ENCODE results near the gene ADRB2.

ADRB2 gene

DNA sequence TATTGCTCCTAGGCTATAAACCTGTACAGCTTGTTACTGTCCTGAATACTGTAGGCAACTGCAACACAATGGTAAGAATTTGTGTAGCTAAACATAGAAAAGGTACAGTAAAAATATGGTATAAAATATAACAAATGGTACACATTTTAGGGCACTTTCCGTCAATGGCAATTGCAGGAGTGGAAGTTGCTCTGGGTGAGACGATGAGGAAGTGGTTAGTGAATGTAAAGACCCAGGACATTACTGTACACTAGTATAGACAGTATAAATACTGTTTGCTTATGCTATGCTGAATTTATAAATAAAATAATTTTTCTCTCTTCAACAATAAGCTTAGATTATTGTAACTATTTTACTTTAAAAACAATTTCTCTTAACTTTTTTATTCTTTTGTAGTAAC, 15.6 kb upstream of the ADRB2 start:
- TF ChIP-seq POLR2A (IDR thresholded peaks at IDR 0.05; ENCODE audit: low read depth, low read length), result no peak
- FAIRE-seq, result no peak
- no peak for DNase-seq (ENCODE audit: insufficient read length, low spot score)

DNA sequence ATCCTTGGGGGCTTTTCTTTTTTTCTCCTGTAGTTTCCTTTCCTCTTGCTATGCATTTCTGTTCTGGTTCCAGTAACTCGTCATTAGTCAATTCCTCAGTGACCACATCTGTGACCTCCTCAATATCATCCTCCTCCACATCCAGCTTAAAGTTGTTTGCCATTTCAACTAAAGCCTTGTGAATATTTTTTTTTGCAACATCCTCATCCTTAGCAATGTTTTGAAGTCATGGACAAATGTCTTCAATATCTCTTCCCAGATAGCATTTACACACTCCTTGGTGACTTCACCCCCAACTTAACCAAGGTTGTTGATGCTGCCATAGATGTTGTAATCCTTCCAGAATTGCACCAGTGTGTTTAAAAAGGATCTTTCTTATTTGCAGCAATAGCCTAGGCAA, 14.7 kb upstream of the ADRB2 start:
- FAIRE-seq, result no peak
- TF ChIP-seq POLR2A (IDR thresholded peaks at IDR 0.05; ENCODE audit: low read depth, low read length), result no peak
- DNase-seq (ENCODE audit: insufficient read length, low spot score), result no peak

DNA sequence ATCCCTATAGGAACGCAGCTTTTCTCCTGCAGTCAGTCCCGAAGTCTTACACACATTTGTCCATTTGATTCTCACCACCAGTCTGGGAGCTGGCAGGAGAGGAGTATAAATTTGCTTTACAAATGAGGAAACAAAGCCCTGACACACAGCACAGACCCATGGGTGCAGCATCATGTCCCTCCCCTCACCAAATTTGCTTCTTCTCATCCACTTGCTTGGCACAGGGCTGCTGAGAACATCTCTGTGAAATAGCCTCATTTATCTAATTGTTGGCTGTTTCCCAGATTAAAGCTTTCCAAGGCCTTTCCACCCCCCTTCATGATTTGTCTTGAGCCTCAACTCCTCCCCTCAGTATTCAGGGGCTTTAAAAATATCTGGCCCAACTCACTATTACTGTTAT, 11.3 kb upstream of the ADRB2 start:
- FAIRE-seq (no peak), DNase-seq (ENCODE audit: insufficient read length, low spot score) (no peak)
- no peak for TF ChIP-seq POLR2A (IDR thresholded peaks at IDR 0.05; ENCODE audit: low read depth, low read length)

DNA sequence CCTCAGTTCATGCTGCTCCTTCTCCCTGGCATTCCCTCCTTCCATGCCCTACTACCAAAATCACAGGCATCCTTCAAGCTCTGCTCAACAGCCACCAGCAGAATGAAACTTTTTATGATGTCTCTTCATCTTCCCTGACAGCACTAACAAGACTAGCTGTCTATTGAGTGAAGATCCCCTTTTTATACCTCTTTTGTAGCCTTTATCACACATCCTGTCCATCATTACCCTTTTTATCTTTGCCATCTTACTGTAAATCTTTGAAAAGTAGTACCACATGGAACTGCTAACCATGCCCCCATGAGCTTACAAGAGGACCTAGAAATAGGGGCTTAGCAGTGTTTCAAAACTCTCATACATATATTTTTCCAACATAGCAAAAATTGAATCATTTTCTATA, 10.8 kb upstream of the ADRB2 start:
- DNase-seq (ENCODE audit: insufficient read length, low spot score) (no peak), FAIRE-seq (no peak)
- no peak for TF ChIP-seq POLR2A (IDR thresholded peaks at IDR 0.05; ENCODE audit: low read depth, low read length)

DNA sequence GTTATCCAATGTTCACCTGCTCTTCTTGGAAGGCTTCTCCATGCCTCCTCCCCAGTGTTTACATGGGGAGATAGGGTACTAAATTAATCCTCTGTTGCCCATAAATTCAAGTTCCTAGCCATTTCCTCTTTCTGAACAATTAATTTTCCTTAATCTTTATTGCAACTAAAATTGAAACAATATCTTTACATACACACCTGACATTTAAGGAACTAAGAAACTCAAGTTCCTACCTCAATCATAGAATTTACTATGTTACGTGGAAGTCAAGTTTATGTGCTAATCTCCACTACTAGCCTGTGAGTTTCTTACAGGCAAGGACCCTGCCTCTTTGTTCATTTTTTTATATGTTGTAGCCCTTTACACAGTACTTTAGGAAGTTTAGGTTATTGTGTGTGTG, 10.1 kb upstream of the ADRB2 start:
- DNase-seq (ENCODE audit: insufficient read length, low spot score) (no peak), FAIRE-seq (no peak)
- no peak for TF ChIP-seq POLR2A (IDR thresholded peaks at IDR 0.05; ENCODE audit: low read depth, low read length)

GRCh38 chr5:148816782-148817181, 9.6 kb upstream of the ADRB2 start:
- no peak for FAIRE-seq
- TF ChIP-seq POLR2A (IDR thresholded peaks at IDR 0.05; ENCODE audit: low read depth, low read length), result no peak
- no peak for DNase-seq (ENCODE audit: insufficient read length, low spot score)

- TF ChIP-seq POLR2A (IDR thresholded peaks at IDR 0.05; ENCODE audit: low read depth, low read length), result no peak
- DNase-seq (ENCODE audit: insufficient read length, low spot score) (no peak), FAIRE-seq (no peak)
Observed at GRCh38 chr5:148817606-148818005, 8.8 kb upstream of the ADRB2 start.

DNA sequence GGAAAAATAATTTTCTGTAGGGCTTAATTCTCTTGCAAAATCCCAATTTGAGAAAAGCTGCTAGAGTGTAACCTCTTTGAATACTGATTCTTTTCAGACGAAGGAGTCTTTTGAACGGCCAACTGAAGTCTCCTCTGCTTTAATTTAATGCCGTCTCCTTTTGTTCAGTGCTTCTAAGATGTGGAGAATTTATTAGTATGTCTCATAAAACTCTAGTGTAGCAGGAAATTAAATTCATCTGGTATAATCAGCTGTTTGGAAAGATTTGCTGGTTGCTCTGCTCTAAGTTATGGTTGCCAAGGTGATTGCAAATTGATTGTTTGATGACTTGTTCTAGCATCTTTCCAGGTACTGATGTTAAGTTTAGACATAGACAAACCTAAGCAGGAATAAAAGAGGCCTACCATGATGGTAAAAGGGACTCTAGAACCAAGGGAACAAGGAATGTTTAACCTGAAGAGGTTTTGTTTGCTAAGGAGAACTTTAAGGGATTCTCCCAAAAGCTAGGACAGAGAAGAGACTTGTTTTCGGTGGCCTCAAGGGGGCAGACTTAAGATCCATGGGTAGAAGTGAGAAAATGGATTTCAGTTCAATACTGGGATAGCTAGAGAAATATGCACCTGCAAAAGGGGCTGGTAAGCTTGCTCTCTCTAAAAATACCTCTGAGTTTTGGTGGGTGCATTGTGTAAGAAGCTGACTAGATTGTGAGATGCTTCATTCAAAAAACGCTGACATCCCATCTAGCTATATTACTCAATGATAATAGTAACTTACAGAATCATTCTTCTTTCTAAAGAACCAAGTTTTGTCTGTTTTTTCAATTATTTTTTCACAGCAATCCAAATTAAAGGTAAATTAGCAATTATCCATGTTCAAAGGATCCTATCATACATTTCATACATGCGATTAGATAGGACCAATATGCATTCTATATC, 5.7 kb upstream of the ADRB2 start:
- TF ChIP-seq POLR2A (IDR thresholded peaks at IDR 0.05; ENCODE audit: low read depth, low read length), result no peak
- DNase-seq (ENCODE audit: insufficient read length, low spot score), result no peak
- FAIRE-seq, result peak; percentile 30

DNA sequence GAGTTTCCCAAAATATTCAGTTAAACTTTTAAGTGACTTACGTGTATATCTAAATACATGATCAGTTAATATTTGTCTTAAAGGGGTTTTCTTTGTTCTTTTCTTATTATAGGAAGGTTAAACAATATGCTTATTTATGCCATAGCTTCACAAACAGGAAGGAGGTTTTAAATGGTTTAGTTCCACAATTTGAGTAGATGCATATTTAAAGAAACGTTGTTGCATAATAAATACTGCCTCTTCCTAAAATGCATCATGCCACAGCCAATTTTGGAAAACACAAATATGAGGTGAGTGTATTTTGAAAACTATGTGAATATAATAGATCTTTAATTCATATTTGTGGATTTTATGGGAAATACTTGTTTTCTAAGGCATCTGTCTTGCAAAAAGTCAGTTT, 2.5 kb upstream of the ADRB2 start:
- FAIRE-seq, result no peak

DNA sequence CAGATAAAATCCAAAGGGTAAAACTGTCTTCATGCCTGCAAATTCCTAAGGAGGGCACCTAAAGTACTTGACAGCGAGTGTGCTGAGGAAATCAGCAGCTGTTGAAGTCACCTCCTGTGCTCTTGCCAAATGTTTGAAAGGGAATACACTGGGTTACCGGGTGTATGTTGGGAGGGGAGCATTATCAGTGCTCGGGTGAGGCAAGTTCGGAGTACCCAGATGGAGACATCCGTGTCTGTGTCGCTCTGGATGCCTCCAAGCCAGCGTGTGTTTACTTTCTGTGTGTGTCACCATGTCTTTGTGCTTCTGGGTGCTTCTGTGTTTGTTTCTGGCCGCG, 727 bp upstream of the ADRB2 start:
- FAIRE-seq (no peak), DNase-seq (ENCODE audit: insufficient read length, low spot score) (no peak)
- TF ChIP-seq POLR2A (IDR thresholded peaks at IDR 0.05; ENCODE audit: low read depth, low read length), result no peak

More for the DNA sequence above, 2.5 kb upstream of the ADRB2 start:
- no peak for DNase-seq (ENCODE audit: insufficient read length, low spot score)
- no peak for TF ChIP-seq POLR2A (IDR thresholded peaks at IDR 0.05; ENCODE audit: low read depth, low read length)

DNA sequence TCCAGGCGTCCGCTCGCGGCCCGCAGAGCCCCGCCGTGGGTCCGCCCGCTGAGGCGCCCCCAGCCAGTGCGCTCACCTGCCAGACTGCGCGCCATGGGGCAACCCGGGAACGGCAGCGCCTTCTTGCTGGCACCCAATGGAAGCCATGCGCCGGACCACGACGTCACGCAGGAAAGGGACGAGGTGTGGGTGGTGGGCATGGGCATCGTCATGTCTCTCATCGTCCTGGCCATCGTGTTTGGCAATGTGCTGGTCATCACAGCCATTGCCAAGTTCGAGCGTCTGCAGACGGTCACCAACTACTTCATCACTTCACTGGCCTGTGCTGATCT, 294 bp downstream of the ADRB2 start:
- FAIRE-seq (no peak), DNase-seq (ENCODE audit: insufficient read length, low spot score) (no peak)
- no peak for TF ChIP-seq POLR2A (IDR thresholded peaks at IDR 0.05; ENCODE audit: low read depth, low read length)

DNA sequence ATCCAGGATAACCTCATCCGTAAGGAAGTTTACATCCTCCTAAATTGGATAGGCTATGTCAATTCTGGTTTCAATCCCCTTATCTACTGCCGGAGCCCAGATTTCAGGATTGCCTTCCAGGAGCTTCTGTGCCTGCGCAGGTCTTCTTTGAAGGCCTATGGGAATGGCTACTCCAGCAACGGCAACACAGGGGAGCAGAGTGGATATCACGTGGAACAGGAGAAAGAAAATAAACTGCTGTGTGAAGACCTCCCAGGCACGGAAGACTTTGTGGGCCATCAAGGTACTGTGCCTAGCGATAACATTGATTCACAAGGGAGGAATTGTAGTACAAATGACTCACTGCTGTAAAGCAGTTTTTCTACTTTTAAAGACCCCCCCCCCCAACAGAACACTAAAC, 1.3 kb downstream of the ADRB2 start:
- DNase-seq (ENCODE audit: insufficient read length, low spot score) (no peak), FAIRE-seq (no peak)
- TF ChIP-seq POLR2A (IDR thresholded peaks at IDR 0.05; ENCODE audit: low read depth, low read length), result no peak

DNA sequence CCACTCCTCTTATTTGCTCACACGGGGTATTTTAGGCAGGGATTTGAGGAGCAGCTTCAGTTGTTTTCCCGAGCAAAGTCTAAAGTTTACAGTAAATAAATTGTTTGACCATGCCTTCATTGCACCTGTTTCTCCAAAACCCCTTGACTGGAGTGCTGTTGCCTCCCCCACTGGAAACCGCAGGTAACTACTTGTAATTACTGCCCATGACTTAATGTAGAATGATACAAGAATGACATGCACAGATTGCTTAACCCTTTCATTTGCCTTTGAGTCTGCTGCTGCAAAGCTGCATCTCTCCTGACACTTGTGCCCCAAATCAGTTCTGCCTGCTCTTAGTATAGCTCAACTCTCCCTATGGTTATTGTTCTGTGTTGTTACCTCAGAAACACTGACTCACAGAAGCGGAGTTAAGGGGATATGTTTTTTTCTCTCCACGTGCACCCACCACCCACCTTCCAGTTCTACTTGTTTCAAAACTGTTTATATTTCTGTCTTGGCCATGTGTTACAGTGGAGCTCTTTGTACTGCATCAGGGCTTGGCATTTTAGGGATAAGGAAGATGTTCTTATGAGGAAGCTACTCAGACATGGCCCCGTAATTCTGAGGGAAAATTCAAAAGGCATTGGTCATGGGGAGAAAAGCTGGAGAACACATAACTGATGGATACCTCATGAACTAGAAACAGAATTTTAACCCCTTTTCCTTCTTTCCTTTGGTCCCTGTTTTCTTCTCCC, 2.3 kb downstream of the ADRB2 start:
- TF ChIP-seq POLR2A (IDR thresholded peaks at IDR 0.05; ENCODE audit: low read depth, low read length), result no peak
- DNase-seq (ENCODE audit: insufficient read length, low spot score), result no peak
- FAIRE-seq, result no peak

DNA sequence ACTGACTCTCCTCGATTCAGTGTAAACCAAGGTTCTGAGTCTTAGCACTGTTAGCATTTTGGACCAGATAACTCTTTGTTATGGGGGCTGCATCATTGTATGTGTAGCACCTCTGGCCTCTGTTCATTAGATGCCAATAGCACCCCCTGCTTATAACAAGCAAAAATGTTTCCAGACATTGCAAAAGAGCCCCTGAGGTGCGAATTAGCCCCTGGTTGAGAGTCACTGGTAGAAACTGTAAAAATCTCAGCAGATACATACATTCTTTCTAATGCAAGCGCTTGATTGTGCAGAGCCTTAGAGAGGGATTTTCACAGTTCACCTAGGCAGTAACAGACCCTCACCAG, 2.8 kb downstream of the ADRB2 start:
- TF ChIP-seq POLR2A (IDR thresholded peaks at IDR 0.05; ENCODE audit: low read depth, low read length), result no peak
- no peak for FAIRE-seq
- DNase-seq (ENCODE audit: insufficient read length, low spot score), result no peak

GRCh38 chr5:148829734-148830133, 3.3 kb downstream of the ADRB2 start:
- TF ChIP-seq POLR2A (IDR thresholded peaks at IDR 0.05; ENCODE audit: low read depth, low read length), result no peak
- DNase-seq (ENCODE audit: insufficient read length, low spot score), result no peak
- no peak for FAIRE-seq

Measured in H54 (cell line).